Measurements from ENCODE around the gene MMUT. TPM values are rescaled to one million over a fixed set of nuclear protein-coding genes. Genes with fewer than 3 reads are reported as not detected.
"Not testable (repeated sequence)": the region's sequence is repeated elsewhere in the genome, so short reads cannot be mapped to it uniquely, and the experiment has no call there.

MMUT gene
- total RNA-seq, 1 experiment from 2014 or later: 13.7 TPM

GRCh38 chr6:49490633-49491032, 27.6 kb upstream of the MMUT start:
- TF ChIP-seq CTCF (conservative IDR thresholded peaks at IDR 0.05): no peak
- Histone ChIP-seq H2BK15ac (ENCODE audit: low read depth, low read length) (no peak overlapping the region), H2BK12ac (ENCODE audit: insufficient read length, low read depth, low read length) (no peak overlapping the region), H3K27me3 (ENCODE audit: insufficient read depth, low read length) (no peaks in the 10 kb centered on the region), H3K27ac (ENCODE audit: insufficient read length, low read depth, low read length) (no peak overlapping the region), H4K91ac (ENCODE audit: insufficient read length, low read depth, low read length) (no peak overlapping the region), H2BK20ac (ENCODE audit: low read depth, low read length, poor library complexity, severe bottlenecking) (no peak overlapping the region), H3K4me1 (ENCODE audit: insufficient read depth, low read length) (no peaks in the 10 kb centered on the region), H3K56ac (ENCODE audit: insufficient read length, low read depth, low read length) (no peak overlapping the region), H3K14ac (ENCODE audit: insufficient read depth, low read length) (no peak overlapping the region), H3K79me1 (ENCODE audit: insufficient read depth, low read depth, low read length, poor library complexity, severe bottlenecking) (no peaks in the 10 kb centered on the region), H2BK5ac (ENCODE audit: insufficient read length, low read length) (no peak overlapping the region), H2BK120ac (ENCODE audit: low read depth, low read length, poor library complexity, severe bottlenecking) (no peak overlapping the region), H2AK5ac (ENCODE audit: insufficient read length, low read length) (no peak overlapping the region), H4K8ac (replicated peaks; ENCODE audit: insufficient read length, low read depth, low read length) (no peak overlapping the region), H3K4me2 (ENCODE audit: insufficient read depth, insufficient read length, low read length) (no peak overlapping the region), H3K18ac (ENCODE audit: insufficient read length, low read depth, low read length) (no peak overlapping the region), H4K5ac (ENCODE audit: insufficient read length, low read depth, low read length) (no peak overlapping the region), H2AFZ (ENCODE audit: low read length) (no peak overlapping the region), H3K9ac (ENCODE audit: extremely low read depth, insufficient read length, low read length) (no peak overlapping the region), H3K23me2 (ENCODE audit: insufficient read length, low read depth, low read length, poor library complexity, severe bottlenecking) (no peaks in the 10 kb centered on the region), H4K20me1 (ENCODE audit: control insufficient read depth, insufficient read depth, insufficient read length) (no peaks in the 10 kb centered on the region), H3K79me2 (ENCODE audit: insufficient read depth, low read length) (no peaks in the 10 kb centered on the region), H3K9me3 (ENCODE audit: control insufficient read depth, low read depth, low read length) (no peaks in the 10 kb centered on the region), H3K4ac (ENCODE audit: low read depth, low read length) (no peak overlapping the region), H3T11ph (ENCODE audit: low read length) (no peak overlapping the region), H3K23ac (ENCODE audit: insufficient read length, low read depth, low read length) (no peak overlapping the region)
- Mint-ChIP-seq H3K36me3 (ENCODE audit: insufficient read depth in 1 of 3, low read depth in 3 of 3) (peaks cover 10 to 39% (median 35%) of the 10 kb centered on the region in 3 experiments; a peak in 5 of 7 replicates), H3K9me3 (no peaks in the 10 kb centered on the region), H3K4me3 (no peak overlapping the region), H3K27ac (no peak overlapping the region), H3K27me3 (ENCODE audit: low read depth) (no peaks in the 10 kb centered on the region), H3K4me1 (no peaks in the 10 kb centered on the region)
- DNase-seq: no peak
- no CpG with 5 or more reads among the region's 4 CpGs for WGBS (ENCODE audit: extremely low coverage, insufficient read length, low lambda C conversion rate)

GRCh38 chr6:49483380-49483779, 20.3 kb upstream of the MMUT start:
- not testable (repeated sequence) for H2BK12ac ChIP-seq (ENCODE audit: insufficient read length, low read depth, low read length); H4K91ac ChIP-seq (ENCODE audit: insufficient read length, low read depth, low read length); DNase-seq; H2BK15ac ChIP-seq (ENCODE audit: low read depth, low read length); H4K8ac ChIP-seq (replicated peaks; ENCODE audit: insufficient read length, low read depth, low read length); H3K18ac ChIP-seq (ENCODE audit: insufficient read length, low read depth, low read length); H3K23me2 ChIP-seq (ENCODE audit: insufficient read length, low read depth, low read length, poor library complexity, severe bottlenecking); H3K4me2 ChIP-seq (ENCODE audit: insufficient read depth, insufficient read length, low read length); H2BK120ac ChIP-seq (ENCODE audit: low read depth, low read length, poor library complexity, severe bottlenecking); H3K79me2 ChIP-seq (ENCODE audit: insufficient read depth, low read length); H4K5ac ChIP-seq (ENCODE audit: insufficient read length, low read depth, low read length); H3K4ac ChIP-seq (ENCODE audit: low read depth, low read length); H3K4me1 ChIP-seq (ENCODE audit: insufficient read depth, low read length); H3K27me3 Mint-ChIP-seq (ENCODE audit: low read depth); H2BK5ac ChIP-seq (ENCODE audit: insufficient read length, low read length); H3T11ph ChIP-seq (ENCODE audit: low read length); H3K56ac ChIP-seq (ENCODE audit: insufficient read length, low read depth, low read length); H3K9ac ChIP-seq (ENCODE audit: extremely low read depth, insufficient read length, low read length); H2AFZ ChIP-seq (ENCODE audit: low read length); H3K4me1 Mint-ChIP-seq; H2AK5ac ChIP-seq (ENCODE audit: insufficient read length, low read length); H3K23ac ChIP-seq (ENCODE audit: insufficient read length, low read depth, low read length); H3K4me3 Mint-ChIP-seq; H4K20me1 ChIP-seq (ENCODE audit: control insufficient read depth, insufficient read depth, insufficient read length); H2BK20ac ChIP-seq (ENCODE audit: low read depth, low read length, poor library complexity, severe bottlenecking); H3K27me3 ChIP-seq (ENCODE audit: insufficient read depth, low read length); H3K27ac ChIP-seq (ENCODE audit: insufficient read length, low read depth, low read length); H3K79me1 ChIP-seq (ENCODE audit: insufficient read depth, low read depth, low read length, poor library complexity, severe bottlenecking); H3K9me3 ChIP-seq (ENCODE audit: control insufficient read depth, low read depth, low read length); H3K27ac Mint-ChIP-seq; H3K14ac ChIP-seq (ENCODE audit: insufficient read depth, low read length)
- WGBS (ENCODE audit: extremely low coverage, insufficient read length, low lambda C conversion rate): no CpG with 5 or more reads among the region's 14 CpGs
- peaks cover 25 to 55% (median 38%) of the 10 kb centered on the region in 3 experiments for H3K36me3 Mint-ChIP-seq (ENCODE audit: insufficient read depth in 1 of 3, low read depth in 3 of 3)
- H3K9me3 Mint-ChIP-seq: peaks cover 10% of the 10 kb centered on the region in 2 experiments; a peak in 4 of 5 replicates
